HCT116 (cell line): ENCODE results near the gene APOB. TPM values are rescaled to one million over a fixed set of nuclear protein-coding genes. Genes with fewer than 3 reads are reported as not detected.

Experiments
- ATAC-seq: fragments of 200-7000 bp; cut with Tn5 transposase; 2 replicates; pipeline ENCODE4 v1.9.1; 2020; ENCODE audit warnings: mild to moderate bottlenecking, moderate library complexity
- BruUV-seq: library from RNA; stranded (reverse); fragments of 400-500 nt; replicated peaks from 2 replicates; lab custom pipeline; 2021; lab: Mats Ljungman, UMichigan
- CTCF ChIA-PET: fragments of 300-600 bp; sonication (Branson Sonifier 250); formaldehyde crosslinking; loops from one replicate; lab custom pipeline; 2021; ENCODE audit warnings: antibody characterized with exemption; lab: Charles Lee
- POLR2A ChIA-PET: fragments of 300-600, 350-600 bp; sonication (Branson Sonifier 250); formaldehyde crosslinking; loops from one replicate; lab custom pipeline; 2021; ENCODE audit warnings: antibody characterized with exemption; lab: Charles Lee
- RAD21 ChIA-PET, 2 experiments: fragments of 300-600 bp; sonication (Branson Sonifier 250); formaldehyde crosslinking; loops; one replicate each; lab custom pipeline; 2023; ENCODE audit warnings: low total read pairs in 2 of 2; ENCODE audit not compliant: uncharacterized antibody in 2 of 2, unreplicated experiment in 2 of 2, low non-redundant PET in 1 of 2; lab: Charles Lee
- DNase-seq: peaks from one replicate; pipeline ENCODE4 v3.0.0-alpha.2; 2010; ENCODE audit warnings: low read depth, low spot score
- H2AFZ ChIP-seq: fragments of 200-600 bp; shearing (Covaris generic), sonication (generic); 2 replicates; pipeline ENCODE4 v1.6.1; 2017; ENCODE audit warnings: low read depth, mixed run types, mixed read lengths, antibody characterized with exemption, low read length; ENCODE audit not compliant: poor library complexity, severe bottlenecking
- H3K27ac ChIP-seq: 2 replicates; pipeline ENCODE4 v1.5.1; 2012; ENCODE audit warnings: low read depth, low read length
- H3K27me3 ChIP-seq: fragments of 200-600 bp; sonication (generic); 2 replicates; pipeline ENCODE4 v1.6.1; 2016; ENCODE audit warnings: mixed run types, low read length, mixed read lengths; ENCODE audit not compliant: insufficient read depth
- H3K36me3 ChIP-seq, 2 experiments: fragments of 200-500 bp in 1 of 2; fragments of 200-600 bp in 1 of 2; sonication (Bioruptor generic) in 1 of 2; sonication (generic) in 1 of 2; 2 replicates each; pipeline versions ENCODE4 v1.5.1 to v1.6.1; 2014 to 2016; ENCODE audit warnings: low read length in 2 of 2, inconsistent platforms in 1 of 2, mixed read lengths in 1 of 2, mixed run types in 1 of 2; ENCODE audit not compliant: insufficient read depth in 2 of 2, control insufficient read depth in 1 of 2
- H3K4me1 ChIP-seq, 2 experiments: fragments of 200-600 bp in 1 of 2; sonication (generic) in 1 of 2; 2 replicates each; pipeline versions ENCODE4 v1.5.1 to v1.6.1; 2012 to 2017; ENCODE audit warnings: low read length in 2 of 2, inconsistent platforms in 1 of 2, mild to moderate bottlenecking in 1 of 2, mixed read lengths in 1 of 2, mixed run types in 1 of 2, moderate library complexity in 1 of 2; ENCODE audit not compliant: insufficient read depth in 2 of 2, control insufficient read depth in 1 of 2
- H3K4me2 ChIP-seq: fragments of 200-600 bp; sonication (generic); 2 replicates; pipeline ENCODE4 v1.6.1; 2017; ENCODE audit warnings: mixed run types, low read length, mixed read lengths
- H3K4me3 ChIP-seq, 2 experiments: fragments of 200-600 bp in 1 of 2; sonication (generic) in 1 of 2; replicated peaks in 1 of 2; 2 replicates each; pipeline ENCODE4 v1.5.1; 2011 to 2016; ENCODE audit warnings: low read length in 2 of 2, control low read depth in 1 of 2, low read depth in 1 of 2, mild to moderate bottlenecking in 1 of 2, mixed read lengths in 1 of 2, mixed run types in 1 of 2
- H3K79me2 ChIP-seq: fragments of 200-600 bp; sonication (generic); 2 replicates; pipeline ENCODE4 v1.6.1; 2017; ENCODE audit warnings: mild to moderate bottlenecking, mixed run types, low read length, moderate library complexity, mixed read lengths; ENCODE audit not compliant: insufficient read depth
- H3K9ac ChIP-seq: fragments of 200-600 bp; sonication (generic); 2 replicates; pipeline ENCODE4 v1.6.1; 2016; ENCODE audit warnings: low read length, mixed read lengths
- H3K9me2 ChIP-seq: fragments of 200-600 bp; sonication (generic), shearing (Covaris generic); 2 replicates; pipeline ENCODE4 v1.6.1; 2017; ENCODE audit warnings: mixed run types, mild to moderate bottlenecking, moderate library complexity; ENCODE audit not compliant: insufficient read depth
- H3K9me3 ChIP-seq, 2 experiments: fragments of 200-500 bp in 1 of 2; fragments of 200-600 bp in 1 of 2; sonication (Bioruptor generic) in 1 of 2; sonication (generic) in 1 of 2; 2 replicates each; pipeline ENCODE4 v1.6.1; 2014 to 2017; ENCODE audit warnings: low read length in 2 of 2, mixed read lengths in 2 of 2, inconsistent platforms in 1 of 2, low read depth in 1 of 2, mild to moderate bottlenecking in 1 of 2, mixed run types in 1 of 2, moderate library complexity in 1 of 2; ENCODE audit not compliant: control insufficient read depth in 1 of 2, insufficient read depth in 1 of 2
- H4K20me1 ChIP-seq: fragments of 200-600 bp; sonication (generic), shearing (Covaris generic); 2 replicates; pipeline ENCODE4 v1.6.1; 2017; ENCODE audit warnings: mixed run types, mild to moderate bottlenecking, moderate library complexity; ENCODE audit not compliant: insufficient read depth
- CBX3 ChIP-seq: IDR thresholded peaks from 2 replicates; pipeline ENCODE4 v1.6.1; 2012; ENCODE audit warnings: low read depth
- CEBPB ChIP-seq: IDR thresholded peaks from 2 replicates; pipeline ENCODE4 v1.6.1; 2012; ENCODE audit warnings: low read depth
- EZH2 ChIP-seq: fragments of 200-600 bp; sonication (generic); IDR thresholded peaks from 2 replicates; pipeline ENCODE4 v1.6.1; 2017; ENCODE audit warnings: antibody characterized with exemption, mixed run types
- EZH2phosphoT487 ChIP-seq: fragments of 200-600 bp; IDR thresholded peaks from 2 replicates; pipeline ENCODE4 v1.6.1; 2018; ENCODE audit warnings: antibody characterized with exemption, borderline replicate concordance
- FOSL1 ChIP-seq: IDR thresholded peaks from 2 replicates; pipeline ENCODE4 v1.6.1; 2012; ENCODE audit warnings: low read depth
- JUND ChIP-seq: IDR thresholded peaks from 2 replicates; pipeline ENCODE4 v1.6.1; 2012
- POLR2A ChIP-seq: IDR thresholded peaks from 2 replicates; pipeline ENCODE4 v1.7.0; 2011; ENCODE audit warnings: borderline replicate concordance; ENCODE audit not compliant: insufficient read depth, insufficient read length; ENCODE audit errors: extremely low read depth
- RAD21 ChIP-seq: IDR thresholded peaks from 2 replicates; pipeline ENCODE4 v1.6.1; 2012; ENCODE audit warnings: low read depth, mild to moderate bottlenecking
- SIN3A ChIP-seq: IDR thresholded peaks from 2 replicates; pipeline ENCODE4 v1.6.1; 2012; ENCODE audit warnings: low read depth
- SP1 ChIP-seq: IDR thresholded peaks from 2 replicates; pipeline ENCODE4 v1.6.1; 2012; ENCODE audit warnings: low read depth
- SRF ChIP-seq: IDR thresholded peaks from 2 replicates; pipeline ENCODE4 v1.6.1; 2012; ENCODE audit warnings: low read depth
- TCF7L2 ChIP-seq: IDR thresholded peaks from 2 replicates; pipeline ENCODE4 v1.7.0; 2011; ENCODE audit warnings: borderline replicate concordance, inconsistent platforms; ENCODE audit not compliant: insufficient read depth, insufficient read length; ENCODE audit errors: extremely low read depth
- YY1 ChIP-seq: IDR thresholded peaks from 2 replicates; pipeline ENCODE4 v1.6.1; 2011; ENCODE audit warnings: low read length, low read depth, moderate library complexity, mild to moderate bottlenecking; ENCODE audit not compliant: insufficient replicate concordance; ENCODE audit errors: extremely low read depth
- ZFX ChIP-seq: fragments of 450-650 bp; IDR thresholded peaks from 2 replicates; pipeline ENCODE4 v1.6.1; 2017
- ZNF274 ChIP-seq: fragments of 200-500 bp; sonication (Bioruptor generic); IDR thresholded peaks from 2 replicates; pipeline ENCODE4 v1.6.1; 2014; ENCODE audit warnings: mild to moderate bottlenecking, low read depth, low read length, inconsistent platforms
- intact Hi-C: fragments of 100-400 bp; cut with micrococcal nuclease; formaldehyde crosslinking; loops from 2 replicates; pipeline ENCODE4 v1.10.0; 2022
- total RNA-seq: library from RNA; stranded (reverse); gene quantifications from one replicate; pipeline ENCODE4 v1.2.1, GENCODE V29; 2021; ENCODE audit not compliant: unreplicated experiment
- TF ChIP-seq, protein P1 (sequence below), 3 experiments: fragments of 200-600 bp in 1 of 3; sonication (generic) in 1 of 3; IDR thresholded peaks in 2 of 3; conservative IDR thresholded peaks in 1 of 3; 2 replicates each; pipeline ENCODE4 v1.5.1; 2012 to 2017; ENCODE audit warnings: low read depth in 2 of 3, low read length in 2 of 3, antibody characterized with exemption in 1 of 3, borderline replicate concordance in 1 of 3, control low read depth in 1 of 3, mild to moderate bottlenecking in 1 of 3, mixed read lengths in 1 of 3, mixed run types in 1 of 3, moderate library complexity in 1 of 3; ENCODE audit not compliant: insufficient read depth in 1 of 3
- TF ChIP-seq, protein P2 (sequence below): IDR thresholded peaks from 2 replicates; pipeline ENCODE4 v1.6.1; 2012
- TF ChIP-seq, protein P3 (sequence below): IDR thresholded peaks from 2 replicates; pipeline ENCODE4 v1.6.1; 2012; ENCODE audit warnings: low read depth
- TF ChIP-seq, protein P4 (sequence below): IDR thresholded peaks from 2 replicates; pipeline ENCODE4 v1.6.1; 2012

The APOB gene
- total RNA-seq, 1 experiment from 2014 or later = 1.6 TPM

DNA sequence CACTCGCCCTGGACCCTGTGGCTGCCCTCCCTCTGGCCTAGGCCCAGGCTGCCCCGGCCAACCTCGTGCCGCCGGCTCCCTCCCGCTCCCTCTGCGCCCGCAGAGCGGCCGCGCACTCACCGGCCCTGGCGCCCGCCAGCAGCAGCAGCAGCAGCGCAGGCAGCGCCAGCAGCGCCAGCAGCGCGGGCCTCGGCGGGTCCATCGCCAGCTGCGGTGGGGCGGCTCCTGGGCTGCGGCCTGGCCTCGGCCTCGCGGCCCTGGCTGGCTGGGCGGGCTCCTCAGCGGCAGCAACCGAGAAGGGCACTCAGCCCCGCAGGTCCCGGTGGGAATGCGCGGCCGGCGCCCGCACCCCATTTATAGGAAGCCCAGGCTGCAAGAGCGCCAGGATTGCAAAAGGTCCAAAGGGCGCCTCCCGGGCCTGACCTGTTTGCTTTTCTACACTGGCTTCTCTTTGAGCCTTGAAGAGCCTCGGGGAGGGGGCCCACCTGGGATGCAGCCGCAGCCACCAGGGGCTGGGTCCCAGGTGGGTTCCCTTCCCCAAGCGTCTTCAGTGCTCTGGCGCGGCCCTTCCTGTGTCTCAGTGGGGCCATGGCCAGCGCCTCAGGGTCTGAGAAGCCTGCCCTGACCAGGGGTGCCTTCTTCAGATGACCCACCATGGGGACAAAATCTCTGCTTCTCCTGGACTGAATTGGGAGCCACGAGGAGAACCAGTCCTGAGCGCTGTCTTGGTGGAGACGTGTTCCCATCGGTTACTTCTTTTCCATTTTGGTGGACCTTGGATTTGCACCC, at the start of gene APOB (continued):
- TF ChIP-seq EZH2phosphoT487 = no peak

DNA sequence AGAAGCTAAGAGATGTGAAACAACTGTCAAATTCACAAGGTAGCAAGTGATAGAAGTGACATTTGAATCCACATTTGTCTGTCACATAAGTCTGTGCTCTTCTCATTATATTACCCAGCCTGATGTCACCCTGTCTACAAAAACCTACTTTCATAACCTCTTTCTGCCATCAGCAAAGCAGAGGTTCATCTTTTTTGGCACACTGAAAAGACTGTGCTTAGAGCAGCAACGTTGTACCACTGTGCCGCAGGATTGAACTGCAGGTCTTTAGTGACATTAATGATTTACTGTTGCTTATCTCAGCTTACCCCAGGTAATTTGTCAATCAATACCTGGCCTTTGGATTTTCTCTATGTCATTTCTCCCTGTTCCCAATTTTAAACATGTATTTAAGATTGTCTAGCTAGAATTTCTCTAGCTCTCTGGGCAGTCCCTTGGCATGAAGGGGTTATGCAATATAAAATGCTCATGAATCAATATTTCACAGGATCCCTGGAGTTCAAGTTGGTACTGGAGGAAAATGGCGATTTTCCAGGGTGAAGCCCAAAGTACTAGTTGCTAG, 48.5 kb upstream of the APOB start:
- H3K27me3 ChIP-seq = peaks cover 9% of the 10 kb centered on the region; the same call in 1 of the 2 replicates
- no peaks in the 10 kb centered on the region for H3K36me3 ChIP-seq
- ATAC-seq = no peak
- H3K27ac ChIP-seq = no peak overlapping the region
- CTCF ChIA-PET = no interaction called here
- no peak overlapping the region for H2AFZ ChIP-seq
- no peak overlapping the region for H3K9ac ChIP-seq
- intact Hi-C loops = no loop called here
- no peak overlapping the region for H3K4me2 ChIP-seq
- no peaks in the 10 kb centered on the region for H4K20me1 ChIP-seq
- BruUV-seq = no TSS peak
- no peaks in the 10 kb centered on the region for H3K79me2 ChIP-seq
- TF ChIP-seq, protein P1, sequence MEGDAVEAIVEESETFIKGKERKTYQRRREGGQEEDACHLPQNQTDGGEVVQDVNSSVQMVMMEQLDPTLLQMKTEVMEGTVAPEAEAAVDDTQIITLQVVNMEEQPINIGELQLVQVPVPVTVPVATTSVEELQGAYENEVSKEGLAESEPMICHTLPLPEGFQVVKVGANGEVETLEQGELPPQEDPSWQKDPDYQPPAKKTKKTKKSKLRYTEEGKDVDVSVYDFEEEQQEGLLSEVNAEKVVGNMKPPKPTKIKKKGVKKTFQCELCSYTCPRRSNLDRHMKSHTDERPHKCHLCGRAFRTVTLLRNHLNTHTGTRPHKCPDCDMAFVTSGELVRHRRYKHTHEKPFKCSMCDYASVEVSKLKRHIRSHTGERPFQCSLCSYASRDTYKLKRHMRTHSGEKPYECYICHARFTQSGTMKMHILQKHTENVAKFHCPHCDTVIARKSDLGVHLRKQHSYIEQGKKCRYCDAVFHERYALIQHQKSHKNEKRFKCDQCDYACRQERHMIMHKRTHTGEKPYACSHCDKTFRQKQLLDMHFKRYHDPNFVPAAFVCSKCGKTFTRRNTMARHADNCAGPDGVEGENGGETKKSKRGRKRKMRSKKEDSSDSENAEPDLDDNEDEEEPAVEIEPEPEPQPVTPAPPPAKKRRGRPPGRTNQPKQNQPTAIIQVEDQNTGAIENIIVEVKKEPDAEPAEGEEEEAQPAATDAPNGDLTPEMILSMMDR (IDR thresholded peaks at IDR 0.05 in 2 of 3, conservative IDR thresholded peaks at IDR 0.05 in 1 of 3; ENCODE audit: borderline replicate concordance in 1 of 3, insufficient read depth in 1 of 3, low read depth in 2 of 3, low read length in 2 of 3) = no peak
- TF ChIP-seq EZH2 = no peak
- TF ChIP-seq, protein P2, sequence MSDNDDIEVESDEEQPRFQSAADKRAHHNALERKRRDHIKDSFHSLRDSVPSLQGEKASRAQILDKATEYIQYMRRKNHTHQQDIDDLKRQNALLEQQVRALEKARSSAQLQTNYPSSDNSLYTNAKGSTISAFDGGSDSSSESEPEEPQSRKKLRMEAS = no peak
- no peak for TF ChIP-seq YY1
- no peak for TF ChIP-seq ZNF274
- no peak for TF ChIP-seq TCF7L2
- TF ChIP-seq, protein P3, sequence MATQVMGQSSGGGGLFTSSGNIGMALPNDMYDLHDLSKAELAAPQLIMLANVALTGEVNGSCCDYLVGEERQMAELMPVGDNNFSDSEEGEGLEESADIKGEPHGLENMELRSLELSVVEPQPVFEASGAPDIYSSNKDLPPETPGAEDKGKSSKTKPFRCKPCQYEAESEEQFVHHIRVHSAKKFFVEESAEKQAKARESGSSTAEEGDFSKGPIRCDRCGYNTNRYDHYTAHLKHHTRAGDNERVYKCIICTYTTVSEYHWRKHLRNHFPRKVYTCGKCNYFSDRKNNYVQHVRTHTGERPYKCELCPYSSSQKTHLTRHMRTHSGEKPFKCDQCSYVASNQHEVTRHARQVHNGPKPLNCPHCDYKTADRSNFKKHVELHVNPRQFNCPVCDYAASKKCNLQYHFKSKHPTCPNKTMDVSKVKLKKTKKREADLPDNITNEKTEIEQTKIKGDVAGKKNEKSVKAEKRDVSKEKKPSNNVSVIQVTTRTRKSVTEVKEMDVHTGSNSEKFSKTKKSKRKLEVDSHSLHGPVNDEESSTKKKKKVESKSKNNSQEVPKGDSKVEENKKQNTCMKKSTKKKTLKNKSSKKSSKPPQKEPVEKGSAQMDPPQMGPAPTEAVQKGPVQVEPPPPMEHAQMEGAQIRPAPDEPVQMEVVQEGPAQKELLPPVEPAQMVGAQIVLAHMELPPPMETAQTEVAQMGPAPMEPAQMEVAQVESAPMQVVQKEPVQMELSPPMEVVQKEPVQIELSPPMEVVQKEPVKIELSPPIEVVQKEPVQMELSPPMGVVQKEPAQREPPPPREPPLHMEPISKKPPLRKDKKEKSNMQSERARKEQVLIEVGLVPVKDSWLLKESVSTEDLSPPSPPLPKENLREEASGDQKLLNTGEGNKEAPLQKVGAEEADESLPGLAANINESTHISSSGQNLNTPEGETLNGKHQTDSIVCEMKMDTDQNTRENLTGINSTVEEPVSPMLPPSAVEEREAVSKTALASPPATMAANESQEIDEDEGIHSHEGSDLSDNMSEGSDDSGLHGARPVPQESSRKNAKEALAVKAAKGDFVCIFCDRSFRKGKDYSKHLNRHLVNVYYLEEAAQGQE = no peak
- no peak for TF ChIP-seq SIN3A
- no peak for TF ChIP-seq SRF
- no peak for TF ChIP-seq CBX3
- no peak for TF ChIP-seq POLR2A
- no peak for TF ChIP-seq SP1
- no peak for TF ChIP-seq EZH2phosphoT487
- TF ChIP-seq ZFX = no peak
- TF ChIP-seq RAD21 = no peak
- no peak for TF ChIP-seq FOSL1
- TF ChIP-seq, protein P4, sequence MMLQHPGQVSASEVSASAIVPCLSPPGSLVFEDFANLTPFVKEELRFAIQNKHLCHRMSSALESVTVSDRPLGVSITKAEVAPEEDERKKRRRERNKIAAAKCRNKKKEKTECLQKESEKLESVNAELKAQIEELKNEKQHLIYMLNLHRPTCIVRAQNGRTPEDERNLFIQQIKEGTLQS = no peak
- TF ChIP-seq JUND = no peak
- no peak for TF ChIP-seq CEBPB
- TF ChIP-seq, all 23 proteins: peak for 0
- H3K4me3 ChIP-seq = no peak overlapping the region
- no peaks in the 10 kb centered on the region for H3K4me1 ChIP-seq
- ChIA-PET POLR2A (no interaction called here), RAD21 (no interaction called here)
- no peak for DNase-seq
- H3K9me3 ChIP-seq = no peaks in the 10 kb centered on the region
- no peaks in the 10 kb centered on the region for H3K9me2 ChIP-seq
